HG02571 (cell line): ENCODE measurements around the gene MRPL58.
"Not testable (repeated sequence)": the region's sequence is repeated elsewhere in the genome, so short reads cannot be mapped to it uniquely, and the experiment has no call there.

Source experiments
- ATAC-seq: cut with Tn5 transposase; IDR thresholded peaks from one replicate; pipeline ENCODE4 v1.9.1; 2021; ENCODE audit warnings: mild to moderate bottlenecking, moderate library complexity; ENCODE audit not compliant: unreplicated experiment

MRPL58 gene

DNA sequence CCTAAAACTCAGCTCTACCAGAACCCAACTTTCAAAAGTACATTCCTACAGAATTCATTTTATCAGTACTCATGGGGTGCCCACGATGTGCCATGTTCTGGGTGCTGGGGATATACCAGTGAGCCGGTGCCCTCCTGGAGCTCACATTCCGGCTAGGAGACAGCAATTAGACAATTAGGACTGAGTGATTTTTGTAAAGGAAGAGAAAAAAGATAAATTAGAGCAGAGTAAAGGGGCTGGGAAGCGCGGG is 449 bp upstream of the MRPL58 start:
- no peak for ATAC-seq

DNA sequence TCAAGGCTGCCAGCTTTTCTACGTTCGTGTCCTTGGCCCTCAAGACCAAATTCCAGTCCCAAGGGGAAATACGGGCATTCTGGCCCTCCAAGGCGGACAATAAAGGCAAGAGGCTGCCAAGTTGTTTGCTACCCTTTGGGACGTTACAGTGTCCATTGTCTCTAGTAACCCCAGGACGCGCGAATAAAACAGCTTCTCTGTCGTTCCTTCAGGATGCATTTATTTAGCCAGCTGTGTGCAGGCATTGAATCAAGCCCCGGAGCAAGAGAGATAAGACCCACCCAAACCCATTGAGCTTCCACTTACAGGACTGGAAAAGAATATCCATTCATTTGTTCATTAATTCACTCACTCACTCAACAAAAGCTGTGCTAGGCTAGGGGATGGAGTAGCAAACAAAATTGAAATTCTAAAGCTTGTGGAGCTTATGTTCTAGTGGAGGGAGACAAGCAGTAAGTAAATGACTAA is 656 bp downstream of the MRPL58 start:
- no peak for ATAC-seq

DNA sequence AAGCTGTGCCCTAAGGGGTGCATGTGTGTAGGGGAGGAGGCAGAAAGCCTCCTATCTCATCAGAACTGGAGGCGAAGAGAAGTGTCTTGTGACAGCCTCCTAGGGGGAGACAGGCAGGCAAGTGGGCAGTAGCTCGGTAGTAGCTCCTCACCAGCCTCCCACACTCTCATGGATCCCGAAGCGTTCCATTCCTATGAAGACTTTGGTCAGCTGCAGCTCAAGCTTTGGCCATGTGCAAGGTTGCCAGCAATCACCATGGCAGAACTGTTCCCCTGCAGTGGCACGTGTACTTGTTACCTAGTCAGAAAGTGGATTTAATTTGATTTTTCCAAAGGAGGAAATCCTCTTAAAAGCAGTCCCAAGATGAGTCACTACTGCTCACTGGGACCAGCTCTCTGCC is 6.7 kb downstream of the MRPL58 start:
- no peak for ATAC-seq

GRCh38 chr17:75019710-75020109 is 7.2 kb downstream of the MRPL58 start:
- no peak for ATAC-seq

GRCh38 chr17:75020331-75021110 is 8.1 kb downstream of the MRPL58 start:
- no peak for ATAC-seq

DNA sequence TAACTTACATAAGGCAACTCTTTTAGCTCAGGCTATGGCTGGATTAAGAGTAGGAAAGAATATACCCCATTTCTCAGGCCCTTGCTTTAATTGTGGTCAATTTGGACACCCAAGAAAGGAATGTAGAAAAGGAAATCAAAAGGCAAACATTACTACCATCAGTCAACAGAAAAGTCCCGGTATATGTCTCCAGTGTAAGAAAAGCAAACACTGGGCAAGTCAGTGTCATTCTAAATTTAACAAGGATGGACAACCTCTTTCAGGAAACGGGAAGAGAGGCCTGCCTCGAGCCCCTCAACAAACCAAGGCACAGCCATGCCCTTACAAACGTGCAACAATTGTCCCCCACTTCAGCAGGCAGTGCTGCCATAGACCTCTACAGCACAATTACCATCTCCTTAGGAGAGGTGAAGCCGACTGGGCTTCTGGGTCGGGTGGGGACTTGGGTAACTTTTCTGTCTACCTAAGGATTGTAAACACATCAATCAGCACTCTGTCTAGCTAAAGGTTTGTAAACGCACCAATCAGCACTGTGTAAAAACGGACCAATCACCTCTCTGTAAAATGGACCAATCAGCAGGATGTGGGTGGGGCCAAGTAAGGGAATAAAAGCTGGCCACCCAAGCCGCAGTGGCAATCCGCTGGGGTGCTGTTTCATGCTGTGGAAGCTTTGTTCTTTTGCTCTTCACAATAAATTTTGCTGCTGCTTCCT is 12.4 kb downstream of the MRPL58 start:
- ATAC-seq: no peak

- ATAC-seq: not testable (repeated sequence)
Measured at GRCh38 chr17:75025398-75025734, 12.9 kb downstream of the MRPL58 start.

DNA sequence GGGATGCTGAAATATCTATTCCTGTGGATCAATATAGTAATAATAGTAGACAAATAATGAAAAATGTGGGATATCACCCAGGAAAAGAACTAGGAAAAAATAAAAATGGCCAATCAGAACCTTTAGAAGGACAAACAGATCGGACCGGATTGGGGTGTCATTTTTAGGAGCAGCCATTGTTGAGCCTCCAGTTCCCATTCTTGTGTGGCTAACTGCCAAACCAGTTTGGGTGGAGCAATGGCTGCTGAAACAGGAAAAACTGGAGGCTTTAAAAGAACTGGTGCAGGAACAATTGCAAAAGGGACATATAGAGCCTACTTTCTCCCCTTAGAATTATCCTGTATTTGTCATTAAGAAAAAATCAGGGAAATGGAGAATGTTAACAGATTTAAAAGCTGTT is 14.2 kb downstream of the MRPL58 start:
- ATAC-seq: not testable (repeated sequence)

DNA sequence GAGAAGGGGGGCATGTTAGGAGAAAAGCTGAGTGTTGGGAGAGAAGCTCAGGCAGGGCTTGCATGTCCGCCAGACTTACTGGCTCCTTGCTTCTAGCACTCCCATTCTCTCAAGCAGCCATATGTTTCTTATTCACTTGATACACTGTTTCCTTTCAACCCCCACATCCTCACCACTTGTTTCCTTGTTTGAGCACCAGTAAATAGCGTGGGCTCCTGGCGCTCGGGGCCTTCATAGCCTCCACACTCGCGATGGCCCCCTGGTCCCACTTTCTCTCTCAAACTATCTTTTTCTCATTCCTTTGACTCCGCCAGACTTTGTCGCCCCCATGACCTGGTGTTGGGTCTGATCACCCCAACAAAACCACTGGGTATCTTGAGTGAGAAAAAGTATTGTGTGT is 17.7 kb downstream of the MRPL58 start:
- ATAC-seq: no peak

GRCh38 chr17:75031972-75032719 is 19.7 kb downstream of the MRPL58 start:
- ATAC-seq: no peak

DNA sequence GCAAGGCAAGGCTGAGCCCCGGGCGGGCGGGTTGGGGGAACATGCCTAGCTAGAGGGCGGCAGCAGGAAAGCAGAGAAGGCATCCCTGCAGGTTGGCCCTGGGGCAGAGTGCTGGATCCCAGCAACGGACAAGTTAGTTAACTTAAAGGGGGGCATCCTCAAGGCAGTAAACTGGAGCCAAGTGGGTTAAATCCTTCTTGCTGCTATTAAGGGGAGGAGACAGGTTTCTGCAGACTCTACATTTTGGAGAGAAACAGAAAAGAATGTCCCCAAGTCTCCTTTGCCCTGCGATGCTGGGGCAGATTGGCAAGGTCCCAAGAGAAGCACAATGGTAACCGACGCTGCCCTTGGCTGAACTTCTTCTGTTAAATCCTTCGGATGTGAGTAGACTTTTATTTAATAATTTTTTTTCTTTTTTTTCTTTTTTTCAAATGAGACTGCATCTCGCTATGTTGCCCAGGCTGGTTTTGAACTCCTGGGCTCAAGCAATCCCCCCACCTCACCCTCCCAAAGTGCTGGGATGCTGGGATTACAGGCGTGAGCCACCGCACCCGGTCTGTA is 20.3 kb downstream of the MRPL58 start:
- ATAC-seq: no peak

- peak; percentile 36 for ATAC-seq
Measured at GRCh38 chr17:75033346-75034235, 21.1 kb downstream of the MRPL58 start.

DNA sequence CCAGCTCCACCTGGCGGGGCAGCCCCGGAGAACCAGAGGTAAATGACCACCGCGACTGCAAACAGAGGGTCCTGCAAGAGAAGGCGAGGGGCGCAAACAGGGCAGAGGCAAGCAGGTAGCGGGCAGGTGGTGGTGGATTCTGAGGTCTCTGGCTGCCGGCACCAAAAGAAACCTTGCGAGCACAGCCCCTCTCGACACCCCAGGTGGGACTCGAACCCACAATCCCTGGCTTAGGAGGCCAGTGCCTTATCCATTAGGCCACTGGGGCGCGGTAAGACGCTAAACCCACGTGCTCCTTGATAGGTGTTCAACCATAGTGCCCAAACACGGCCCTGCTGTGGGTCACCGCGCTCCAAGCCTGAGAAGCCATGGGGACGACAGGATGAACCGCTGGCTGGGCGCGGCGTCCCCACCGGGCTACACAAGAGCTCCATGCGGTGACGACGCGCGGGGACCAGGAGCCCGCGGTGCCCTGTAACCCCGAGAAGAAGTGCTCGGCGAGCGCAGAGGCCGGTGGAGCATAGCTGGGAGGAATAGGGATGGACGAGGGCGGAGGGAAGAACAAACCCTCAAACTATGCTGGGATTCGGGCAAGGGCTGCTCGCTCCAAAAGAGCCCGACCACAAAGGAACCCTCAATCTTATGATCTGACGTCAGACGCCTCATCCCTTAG is 21.9 kb downstream of the MRPL58 start:
- ATAC-seq: peak; percentile 39

GRCh38 chr17:75036643-75037268 is 24.3 kb downstream of the MRPL58 start:
- ATAC-seq: no peak

GRCh38 chr17:75039238-75039637 is 26.8 kb downstream of the MRPL58 start:
- ATAC-seq: no peak

DNA sequence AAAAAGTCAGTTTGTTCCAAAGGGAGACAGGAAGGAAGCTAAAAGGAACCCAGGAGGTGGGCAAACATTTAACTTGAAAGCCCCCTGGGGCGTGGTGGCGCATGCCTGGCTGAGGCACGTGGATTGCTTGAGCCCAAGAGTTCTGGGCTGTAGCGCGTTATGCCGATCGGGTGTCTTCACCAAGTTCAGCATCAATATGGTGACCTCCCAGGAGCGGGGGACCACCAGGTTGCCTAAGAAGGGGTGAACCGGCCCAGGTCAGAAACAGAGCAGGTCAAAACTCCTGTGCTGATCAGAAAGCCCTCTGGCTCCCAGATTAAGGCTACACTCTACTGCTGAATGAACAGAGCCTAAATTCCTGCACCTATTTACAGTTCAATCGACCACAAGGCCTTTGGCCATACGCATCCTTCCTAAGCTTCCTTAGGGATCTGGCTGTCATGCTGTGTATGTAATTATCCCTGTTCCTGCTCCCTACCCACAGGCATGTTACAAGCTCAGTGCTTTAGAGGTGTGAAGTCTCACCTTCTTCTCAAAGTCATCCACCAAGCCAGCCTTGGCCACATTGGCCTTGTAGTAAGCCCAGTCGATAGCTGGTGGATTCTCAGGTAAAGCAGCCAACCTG is 29.3 kb downstream of the MRPL58 start:
- ATAC-seq: no peak

DNA sequence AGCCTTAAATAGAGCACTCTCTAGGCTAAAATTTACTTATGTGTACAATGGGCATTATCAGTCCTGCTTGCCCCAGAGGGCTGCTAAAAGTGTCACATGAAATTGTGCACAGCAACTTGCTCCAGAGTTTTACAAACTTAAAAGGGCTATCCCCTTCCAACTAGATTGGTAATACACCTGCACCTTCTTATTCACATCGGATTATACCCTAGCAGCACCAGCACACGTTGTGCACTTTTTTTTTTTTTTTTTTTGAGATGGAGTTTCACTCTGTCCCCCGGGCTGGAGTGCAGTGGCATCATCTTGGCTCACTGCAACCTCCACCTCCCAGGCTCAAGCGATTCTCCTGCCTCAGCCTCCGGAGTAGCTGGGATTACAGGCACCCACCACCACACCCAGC is 31.3 kb downstream of the MRPL58 start:
- ATAC-seq: not testable (repeated sequence)

DNA sequence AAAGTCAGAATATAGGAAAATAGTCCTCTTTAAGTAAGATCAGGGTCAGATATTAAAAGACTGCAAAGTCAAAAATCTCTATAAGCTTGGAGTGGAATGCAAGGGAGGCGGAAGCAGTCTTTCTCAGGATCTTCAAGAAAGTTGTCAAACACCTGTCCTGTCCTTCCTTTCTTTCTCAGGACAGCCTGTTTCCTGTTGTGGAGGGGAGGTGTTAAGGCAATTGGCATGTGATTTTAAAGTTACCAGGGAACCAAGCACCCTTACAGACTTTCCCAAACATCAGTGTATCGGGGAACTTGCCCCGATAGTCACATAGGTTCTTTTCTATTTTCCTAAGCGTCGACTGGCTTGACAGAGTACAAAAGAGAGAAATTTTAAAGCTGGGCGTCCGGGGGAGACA is 32.2 kb downstream of the MRPL58 start:
- ATAC-seq: no peak

DNA sequence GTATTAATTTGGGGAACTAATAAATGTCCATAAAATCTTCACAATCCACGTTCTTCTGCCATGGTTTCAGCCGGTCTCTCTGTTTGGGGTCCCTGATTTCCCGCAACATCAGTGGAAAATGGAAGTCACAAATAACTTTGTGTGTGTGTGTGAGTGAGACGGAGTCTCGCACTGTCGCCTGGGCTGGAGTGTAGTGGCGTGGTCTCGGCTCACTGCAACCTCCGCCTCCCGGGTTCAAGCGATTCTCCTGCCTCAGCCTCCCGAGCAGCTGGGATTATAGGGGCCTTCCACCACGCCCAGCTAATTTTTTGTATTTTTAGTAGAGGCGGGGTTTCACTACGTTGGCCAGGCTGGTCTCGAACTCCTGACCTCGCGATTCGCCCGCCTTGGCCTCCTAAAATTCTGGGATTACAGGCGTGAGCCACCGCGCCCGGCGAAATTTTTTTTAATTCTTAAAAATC is 33.5 kb downstream of the MRPL58 start:
- not testable (repeated sequence) for ATAC-seq
